Psoas muscle (tissue), 8 donors: ENCODE measurements around the gene MEIOB. TPM values are rescaled to one million over a fixed set of nuclear protein-coding genes. Genes with fewer than 3 reads are reported as not detected.
"Not testable (repeated sequence)": the region's sequence is repeated elsewhere in the genome, so short reads cannot be mapped to it uniquely, and the experiment has no call there.

Experiments
- ATAC-seq, 4 donors: fragments of 200-7000 bp; cut with Tn5 transposase; one replicate each; pipeline ENCODE4 v1.9.1; 2020; ENCODE audit warnings: moderate library complexity in 3 of 4, mild to moderate bottlenecking in 2 of 4
- DNase-seq, 2 donors: peaks; one replicate each; pipeline ENCODE4 v3.0.0-alpha.2; 2020
- H3K27ac ChIP-seq: fragments of 200-600 bp; one replicate; pipeline ENCODE4 v1.8.0; 2022
- H3K27me3 ChIP-seq, 3 donors: fragments of 200-600 bp in 1 of 3; one replicate each; pipeline versions ENCODE4 v1.6.1 to v1.8.0; 2013 to 2022; ENCODE audit warnings: low read length in 2 of 3, mild to moderate bottlenecking in 2 of 3, moderate library complexity in 1 of 3; ENCODE audit not compliant: insufficient read depth in 3 of 3
- H3K36me3 ChIP-seq, 2 donors: fragments of 200-600 bp in 1 of 2; one replicate each; pipeline versions ENCODE4 v1.6.1 to v1.8.0; 2013 to 2022; ENCODE audit warnings: low read depth in 1 of 2, mild to moderate bottlenecking in 1 of 2, moderate library complexity in 1 of 2; ENCODE audit not compliant: insufficient read depth in 1 of 2
- H3K4me1 ChIP-seq: fragments of 200-600 bp; one replicate; pipeline ENCODE4 v1.8.0; 2022
- H3K4me3 ChIP-seq: fragments of 200-600 bp; one replicate; pipeline ENCODE4 v1.8.0; 2022; ENCODE audit warnings: mild to moderate bottlenecking
- H3K9me3 ChIP-seq: fragments of 200-600 bp; one replicate; pipeline ENCODE4 v1.8.0; 2022
- WGBS, 3 donors: extraction: QIAGEN DNeasy Blood & Tissue Kit; methylation state at CpG; one replicate each; pipeline versions ENCODE4 v1.1.6 to v1.1.7; 2013; 5-methylcytosine and 5-hydroxymethylcytosine counted together
- intact Hi-C, 2 donors: fragments of 100-400 bp; cut with DNase I; formaldehyde crosslinking; loops; one replicate each; pipeline versions ENCODE4 v1.11.0 to v1.14.2; 2022
- polyA plus RNA-seq, 3 donors: library from polyadenylated mRNA; stranded (reverse); fragments of 200-250 nt; gene quantifications; one replicate each; pipeline ENCODE4 v1.2.3, GENCODE V29; 2013
- total RNA-seq, 4 donors: library from RNA; stranded (reverse); fragmentation: NEBNext Ultra II Directional in 2 of 4; extraction: Animal tissue kit (Norgen Biotek cat#: 25700) in 2 of 4; gene quantifications; one replicate each; pipeline versions ENCODE4 v1.2.1 to v1.2.4, GENCODE V29; 2021 to 2023
- TF ChIP-seq, protein P1 (sequence below): fragments of 200-600 bp; IDR thresholded peaks from one replicate; pipeline ENCODE4 v1.8.0; 2022; ENCODE audit warnings: antibody characterized with exemption
- donor health status: healthy with polysubstance abuse.
- donor health status: DM: no; HTN: no; CAD: no; lungs with moderate emphysema.
- donor health status: Bipolar disorder and iron deficiency.
- donor health status: healthy.
- donor health status: DM: yes; HTN: yes; CAD: no.
- donor health status: DM: no; HTN: no; CAD: no.
- donor health status: DM: no; HTN: no; CAD: no.
- donor health status: DM: yes; HTN: yes; CAD: no.

The MEIOB gene
- total and polyA plus RNA-seq, 7 donors: not detected

DNA sequence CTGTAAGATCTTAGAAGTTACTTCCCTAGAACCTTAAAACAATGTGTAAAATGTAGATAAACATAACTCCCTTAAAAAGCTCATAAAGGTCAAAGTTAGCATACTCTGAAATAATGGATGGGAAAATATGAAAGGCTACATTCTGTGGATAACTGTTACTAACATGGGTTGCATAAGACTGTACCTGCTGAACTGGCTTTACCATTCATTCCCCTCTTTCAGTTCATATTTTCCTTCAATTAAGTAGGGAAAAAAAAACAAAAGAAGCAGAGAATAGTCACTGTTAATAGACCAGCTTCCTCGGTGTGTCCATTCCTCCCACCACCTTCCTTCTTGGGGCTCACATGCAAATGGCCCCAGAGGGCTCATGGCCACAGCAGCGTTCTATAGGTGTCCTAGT is 7.5 kb upstream of the MEIOB start:
- H3K27me3 ChIP-seq: peaks cover 0 to 67% (median 10%) of the 10 kb centered on the region in 3 donors
- no peak for ATAC-seq
- no peaks in the 10 kb centered on the region for H3K4me1 ChIP-seq
- intact Hi-C loops: no loop called here
- TF ChIP-seq, protein P1, sequence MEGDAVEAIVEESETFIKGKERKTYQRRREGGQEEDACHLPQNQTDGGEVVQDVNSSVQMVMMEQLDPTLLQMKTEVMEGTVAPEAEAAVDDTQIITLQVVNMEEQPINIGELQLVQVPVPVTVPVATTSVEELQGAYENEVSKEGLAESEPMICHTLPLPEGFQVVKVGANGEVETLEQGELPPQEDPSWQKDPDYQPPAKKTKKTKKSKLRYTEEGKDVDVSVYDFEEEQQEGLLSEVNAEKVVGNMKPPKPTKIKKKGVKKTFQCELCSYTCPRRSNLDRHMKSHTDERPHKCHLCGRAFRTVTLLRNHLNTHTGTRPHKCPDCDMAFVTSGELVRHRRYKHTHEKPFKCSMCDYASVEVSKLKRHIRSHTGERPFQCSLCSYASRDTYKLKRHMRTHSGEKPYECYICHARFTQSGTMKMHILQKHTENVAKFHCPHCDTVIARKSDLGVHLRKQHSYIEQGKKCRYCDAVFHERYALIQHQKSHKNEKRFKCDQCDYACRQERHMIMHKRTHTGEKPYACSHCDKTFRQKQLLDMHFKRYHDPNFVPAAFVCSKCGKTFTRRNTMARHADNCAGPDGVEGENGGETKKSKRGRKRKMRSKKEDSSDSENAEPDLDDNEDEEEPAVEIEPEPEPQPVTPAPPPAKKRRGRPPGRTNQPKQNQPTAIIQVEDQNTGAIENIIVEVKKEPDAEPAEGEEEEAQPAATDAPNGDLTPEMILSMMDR: no peak
- no peak for DNase-seq
- H3K9me3 ChIP-seq: no peaks in the 10 kb centered on the region
- no peak overlapping the region for H3K27ac ChIP-seq
- 18 to 28% (median 26%) methylated on average over 2 of the region's 2 CpGs for WGBS, 3 donors
- no peaks in the 10 kb centered on the region for H3K36me3 ChIP-seq
- no peak overlapping the region for H3K4me3 ChIP-seq

DNA sequence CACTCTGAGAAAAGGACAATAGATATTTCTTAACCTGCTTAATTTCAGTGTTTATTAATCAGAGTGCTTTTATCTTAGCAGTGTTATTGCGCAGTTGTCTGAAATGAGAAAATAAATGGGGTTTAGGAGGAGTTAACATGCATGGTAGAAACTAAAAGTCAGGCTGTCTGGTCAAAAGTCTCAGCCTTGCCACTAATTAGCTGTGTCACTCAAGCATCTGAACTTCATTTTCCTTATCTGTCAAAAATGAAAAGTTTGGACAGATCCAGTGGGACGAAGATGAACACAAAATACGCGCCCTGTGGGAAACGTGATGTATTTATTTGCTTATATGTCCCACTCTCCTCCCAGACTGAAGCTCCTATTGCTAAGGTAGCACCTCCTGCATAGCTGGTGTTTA is 6.3 kb upstream of the MEIOB start:
- no peak for ATAC-seq
- Histone ChIP-seq H3K36me3 (no peaks in the 10 kb centered on the region), H3K27ac (no peak overlapping the region), H3K4me3 (no peak overlapping the region), H3K4me1 (no peaks in the 10 kb centered on the region), H3K27me3 (peaks cover 0 to 66% (median 8%) of the 10 kb centered on the region in 3 donors), H3K9me3 (no peaks in the 10 kb centered on the region)
- intact Hi-C loops: no loop called here
- WGBS, 3 donors: 61 to 75% (median 69%) methylated on average over 5 of the region's 5 CpGs
- no peak for DNase-seq
- TF ChIP-seq, protein P1: no peak

DNA sequence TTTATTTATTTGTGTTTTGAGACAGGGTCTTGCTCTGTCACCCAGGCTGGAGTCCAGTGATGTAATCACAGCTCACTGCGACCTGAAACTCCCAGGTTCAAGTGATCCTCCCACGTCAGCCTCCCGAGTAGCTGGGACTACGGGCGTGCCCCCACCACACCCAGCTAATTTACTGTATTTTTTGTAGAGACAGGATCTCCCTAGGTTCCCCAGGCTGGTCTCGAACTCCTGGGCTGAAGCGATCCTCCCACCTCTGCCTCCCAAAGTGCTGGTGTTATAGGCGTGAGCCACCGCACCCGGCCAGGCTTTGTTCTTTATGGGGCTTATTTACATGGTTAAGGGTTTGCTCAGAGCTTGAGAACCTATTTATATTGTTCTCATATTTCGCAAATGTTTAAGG is 5.8 kb upstream of the MEIOB start:
- DNase-seq (no peak), ATAC-seq (no peak)
- no peaks in the 10 kb centered on the region for H3K9me3 ChIP-seq
- intact Hi-C loops: no loop called here
- H3K36me3 ChIP-seq: no peaks in the 10 kb centered on the region
- H3K27ac ChIP-seq: no peak overlapping the region
- WGBS, 3 donors: 47 to 54% (median 52%) methylated on average over 11 of the region's 11 CpGs
- no peaks in the 10 kb centered on the region for H3K4me1 ChIP-seq
- TF ChIP-seq, protein P1: no peak
- H3K4me3 ChIP-seq: no peak overlapping the region
- peaks cover 0 to 66% (median 8%) of the 10 kb centered on the region in 3 donors for H3K27me3 ChIP-seq

DNA sequence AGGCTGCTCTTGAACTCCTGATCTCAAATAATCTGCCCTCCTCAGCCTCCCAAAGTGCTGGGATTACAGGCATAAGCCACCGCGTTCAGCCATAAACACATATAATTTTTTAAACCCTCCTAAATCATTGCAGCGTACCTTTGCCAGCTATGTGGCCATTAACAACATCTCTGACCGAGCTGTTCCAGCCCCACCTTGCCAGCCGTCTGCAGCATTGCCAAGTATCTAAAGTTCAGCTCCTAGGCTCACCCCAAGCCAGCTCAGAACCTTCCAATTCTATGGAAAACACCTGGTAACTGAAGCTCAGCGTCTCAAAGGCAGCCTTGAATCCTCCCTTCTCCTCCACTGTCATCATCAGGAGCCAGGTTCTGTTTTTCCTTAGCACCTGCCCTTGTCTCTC is 5.1 kb upstream of the MEIOB start:
- Histone ChIP-seq H3K4me1 (no peaks in the 10 kb centered on the region), H3K27ac (no peak overlapping the region), H3K36me3 (no peaks in the 10 kb centered on the region), H3K4me3 (no peak overlapping the region), H3K27me3 (peaks cover 0 to 66% (median 10%) of the 10 kb centered on the region in 3 donors), H3K9me3 (no peaks in the 10 kb centered on the region)
- TF ChIP-seq, protein P1: no peak
- DNase-seq (no peak), ATAC-seq (no peak)
- WGBS, 3 donors: 39 to 49% (median 45%) methylated on average over 6 of the region's 6 CpGs
- intact Hi-C loops: no loop called here

DNA sequence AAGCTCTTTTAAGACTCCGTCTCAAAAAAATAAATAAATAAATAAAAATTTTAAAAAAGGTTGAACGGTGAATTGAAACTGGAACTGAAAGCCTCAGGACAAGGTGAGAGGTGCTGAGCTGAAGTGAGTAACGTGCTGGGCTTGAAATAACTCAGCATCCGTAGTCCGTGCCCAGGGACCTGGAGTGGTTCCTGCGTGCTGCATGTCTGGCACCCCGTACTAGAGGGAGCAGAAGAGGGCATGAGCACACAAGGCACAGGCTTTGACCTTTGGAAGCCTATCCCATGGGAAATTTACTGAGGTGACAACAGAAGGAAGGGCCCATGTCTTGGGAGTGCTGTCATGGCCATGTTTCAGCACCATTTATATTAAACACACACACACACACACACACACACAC is 4.5 kb upstream of the MEIOB start:
- H3K27ac ChIP-seq: no peak overlapping the region
- H3K9me3 ChIP-seq: no peaks in the 10 kb centered on the region
- TF ChIP-seq, protein P1: no peak
- no peak overlapping the region for H3K4me3 ChIP-seq
- WGBS, 3 donors: 63 to 70% (median 69%) methylated on average over 7 of the region's 7 CpGs
- DNase-seq (peak in 1 of 2 donors; percentile 16), ATAC-seq (no peak)
- no peaks in the 10 kb centered on the region for H3K4me1 ChIP-seq
- intact Hi-C loops: no loop called here
- H3K27me3 ChIP-seq: peaks cover 0 to 71% (median 15%) of the 10 kb centered on the region in 3 donors
- no peaks in the 10 kb centered on the region for H3K36me3 ChIP-seq

DNA sequence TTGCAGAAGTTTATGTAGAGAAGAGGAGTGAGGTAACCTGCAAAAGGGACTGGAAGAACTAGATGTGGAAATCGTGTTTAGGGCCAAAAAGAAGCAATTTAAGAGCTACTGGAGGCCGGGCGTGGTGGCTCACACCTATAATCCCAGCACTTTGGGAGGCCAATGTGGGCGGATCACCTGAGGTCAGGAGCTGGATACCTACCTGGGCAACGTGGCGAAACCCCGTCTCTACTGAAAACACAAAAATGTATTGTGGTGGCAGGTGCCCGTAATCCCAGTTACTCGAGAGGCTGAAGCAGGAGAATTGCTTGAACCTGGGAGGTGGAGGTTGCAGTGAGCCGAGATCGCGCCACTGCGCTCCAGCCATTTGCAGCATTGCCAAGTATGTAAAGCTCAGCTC is 4.1 kb upstream of the MEIOB start:
- ATAC-seq, H3K36me3 ChIP-seq, H3K9me3 ChIP-seq, H3K4me1 ChIP-seq, H3K4me3 ChIP-seq, H3K27ac ChIP-seq, intact Hi-C loops, DNase-seq: not testable (repeated sequence)
- WGBS, 3 donors: 86 to 88% (median 86%) methylated on average over 13 of the region's 13 CpGs
- H3K27me3 ChIP-seq: peaks cover 0 to 68% (median 15%) of the 10 kb centered on the region in 3 donors
